ENCODE data around the gene LARGE2.

DNA sequence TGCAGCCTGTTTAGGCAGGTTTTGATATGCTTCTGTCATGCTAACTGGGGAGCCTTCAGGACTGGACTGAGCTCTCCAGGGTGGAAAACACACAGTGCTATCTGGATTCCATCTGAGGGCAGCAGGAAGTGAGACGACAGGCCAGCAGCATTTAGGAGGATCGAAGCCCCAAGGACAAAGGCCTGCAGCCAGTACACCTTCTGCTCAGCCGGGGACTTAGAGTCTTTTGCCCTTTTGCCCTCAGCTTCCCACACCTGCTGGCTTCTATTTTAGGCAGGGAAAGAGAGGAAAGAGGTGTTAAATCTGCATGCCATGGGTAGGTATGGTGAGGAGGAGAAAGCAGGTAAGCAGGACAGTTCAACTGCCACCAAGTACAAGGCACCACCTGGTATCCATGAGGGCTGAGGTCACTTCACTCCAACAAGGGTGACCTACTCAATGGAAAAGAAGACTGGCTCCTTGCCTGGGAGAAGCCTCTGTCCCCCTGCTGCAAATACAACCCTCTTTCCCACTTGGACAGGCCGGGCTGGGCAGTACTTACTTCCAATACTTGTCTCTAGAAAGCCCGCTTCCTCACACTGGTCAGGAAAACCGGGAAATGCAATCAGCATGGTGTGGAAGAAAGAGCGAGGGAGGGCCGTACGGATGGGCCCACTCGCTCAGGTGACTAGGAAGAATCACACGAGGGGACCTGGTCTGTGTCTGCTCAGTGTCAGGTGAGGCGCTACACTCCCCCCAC is 12.3 kb downstream of the LARGE2 start:
- TF ChIP-seq EZH2 (IDR thresholded peaks at IDR 0.05) (no peak), POLR2AphosphoS5 (IDR thresholded peaks at IDR 0.05; ENCODE audit: low read depth, low read length) (no peak), POLR2A (IDR thresholded peaks at IDR 0.05; ENCODE audit: borderline replicate concordance, extremely low read depth, insufficient read depth, insufficient read length) (no peak)
- TF ChIP-seq, protein P1, sequence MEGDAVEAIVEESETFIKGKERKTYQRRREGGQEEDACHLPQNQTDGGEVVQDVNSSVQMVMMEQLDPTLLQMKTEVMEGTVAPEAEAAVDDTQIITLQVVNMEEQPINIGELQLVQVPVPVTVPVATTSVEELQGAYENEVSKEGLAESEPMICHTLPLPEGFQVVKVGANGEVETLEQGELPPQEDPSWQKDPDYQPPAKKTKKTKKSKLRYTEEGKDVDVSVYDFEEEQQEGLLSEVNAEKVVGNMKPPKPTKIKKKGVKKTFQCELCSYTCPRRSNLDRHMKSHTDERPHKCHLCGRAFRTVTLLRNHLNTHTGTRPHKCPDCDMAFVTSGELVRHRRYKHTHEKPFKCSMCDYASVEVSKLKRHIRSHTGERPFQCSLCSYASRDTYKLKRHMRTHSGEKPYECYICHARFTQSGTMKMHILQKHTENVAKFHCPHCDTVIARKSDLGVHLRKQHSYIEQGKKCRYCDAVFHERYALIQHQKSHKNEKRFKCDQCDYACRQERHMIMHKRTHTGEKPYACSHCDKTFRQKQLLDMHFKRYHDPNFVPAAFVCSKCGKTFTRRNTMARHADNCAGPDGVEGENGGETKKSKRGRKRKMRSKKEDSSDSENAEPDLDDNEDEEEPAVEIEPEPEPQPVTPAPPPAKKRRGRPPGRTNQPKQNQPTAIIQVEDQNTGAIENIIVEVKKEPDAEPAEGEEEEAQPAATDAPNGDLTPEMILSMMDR (IDR thresholded peaks at IDR 0.05 in 2 of 3, conservative IDR thresholded peaks at IDR 0.05 in 1 of 3; ENCODE audit: borderline replicate concordance in 1 of 3, insufficient read depth in 1 of 3, low read depth in 2 of 3, low read length in 2 of 3) = no peak

Data from HCT116 (cell line).